ENCODE measurements around the gene PRRT1.
A peak's percentile ranks its signal among the peaks of the same experiment; 100 is the strongest.
"Not testable (repeated sequence)": the region's sequence is repeated elsewhere in the genome, so short reads cannot be mapped to it uniquely, and the experiment has no call there.

Gene PRRT1

DNA sequence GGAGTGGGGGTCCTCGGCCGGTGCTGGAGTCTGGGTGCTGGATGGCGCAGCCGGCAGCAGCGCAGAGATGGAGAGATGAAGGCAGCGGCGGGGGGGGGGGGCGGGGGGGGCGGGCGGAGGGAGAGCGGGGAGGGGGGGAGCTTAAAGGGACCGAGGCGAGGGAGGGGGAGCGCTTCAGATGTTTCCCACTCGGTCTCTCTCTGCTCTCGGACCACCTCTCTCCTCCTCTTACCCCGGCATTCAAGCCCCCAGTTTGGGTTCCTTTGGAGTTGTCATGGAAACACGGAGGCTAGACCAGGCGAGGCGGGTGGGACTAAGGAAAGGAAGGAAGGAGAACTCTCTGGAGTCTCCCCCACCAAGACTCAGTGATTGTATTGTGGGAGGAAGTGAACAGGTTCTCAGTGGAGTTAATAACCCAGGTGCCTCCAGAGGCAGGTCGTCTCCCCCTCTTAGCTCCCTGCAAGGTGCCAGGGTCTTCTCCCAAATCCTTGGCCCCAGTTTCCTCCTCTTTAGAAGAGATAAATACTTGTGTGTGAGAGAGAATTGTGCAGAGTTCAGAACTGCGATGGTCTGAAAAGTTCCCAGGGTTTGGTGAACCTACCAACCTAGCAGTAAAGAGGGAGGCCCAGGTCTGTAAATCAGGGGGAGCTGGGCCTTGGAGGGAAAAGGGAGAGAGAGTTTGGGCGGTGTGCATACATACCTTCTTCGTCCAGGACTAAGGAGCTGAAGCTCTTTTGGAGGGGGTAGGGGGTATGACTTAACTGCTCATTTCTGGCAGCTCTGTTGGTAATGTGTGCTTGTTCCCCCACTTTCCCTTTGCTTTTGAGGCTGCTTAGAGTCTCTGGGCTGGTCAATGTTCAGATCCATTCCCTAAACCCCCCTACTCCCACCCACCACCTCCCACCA is at the start of gene PRRT1:
Gene PRRT1 (minus strand): TSS at position 77 of the 906 bp plus-strand sequence. CDS start 112 bp downstream, outside the sequence.
- FAIRE-seq: no peak

DNA sequence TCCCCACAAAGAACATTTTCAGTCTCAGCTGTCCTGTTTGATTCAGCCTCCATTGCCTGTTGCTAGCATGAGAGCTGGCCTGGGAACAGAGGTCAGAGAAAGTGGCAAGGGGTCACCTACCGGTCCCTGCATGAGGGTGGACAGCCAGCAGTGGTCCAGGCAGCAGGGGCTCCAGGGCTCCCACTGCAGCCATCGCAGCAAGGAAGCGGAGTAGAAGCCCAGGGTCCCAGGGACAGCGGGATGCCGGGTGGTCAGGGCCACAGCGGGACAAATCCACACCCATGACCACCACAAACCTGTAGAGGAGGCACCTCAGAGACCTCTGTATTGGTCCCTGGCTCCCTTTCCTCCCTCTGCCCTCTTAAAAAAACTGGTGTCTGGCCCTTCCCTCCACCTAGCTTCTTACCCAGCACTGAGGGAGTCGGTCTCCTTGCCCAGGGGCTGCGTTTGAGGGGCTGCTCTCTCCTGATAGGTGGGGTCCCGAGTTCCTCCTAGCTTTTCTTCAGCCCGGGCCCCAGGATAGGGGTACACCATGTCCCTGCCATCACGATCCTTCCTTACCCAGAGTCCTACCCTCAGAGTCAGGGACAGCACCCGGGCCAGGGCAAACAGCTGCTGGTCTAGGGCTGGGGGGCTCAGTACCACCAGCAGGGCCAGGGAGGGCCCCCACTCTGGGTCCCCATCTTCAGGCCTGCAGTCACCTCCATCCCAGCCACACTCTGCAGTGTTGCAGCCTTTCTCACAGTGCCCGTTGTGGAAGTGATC is 49.2 kb upstream of the PRRT1 start:
- no peak for FAIRE-seq

DNA sequence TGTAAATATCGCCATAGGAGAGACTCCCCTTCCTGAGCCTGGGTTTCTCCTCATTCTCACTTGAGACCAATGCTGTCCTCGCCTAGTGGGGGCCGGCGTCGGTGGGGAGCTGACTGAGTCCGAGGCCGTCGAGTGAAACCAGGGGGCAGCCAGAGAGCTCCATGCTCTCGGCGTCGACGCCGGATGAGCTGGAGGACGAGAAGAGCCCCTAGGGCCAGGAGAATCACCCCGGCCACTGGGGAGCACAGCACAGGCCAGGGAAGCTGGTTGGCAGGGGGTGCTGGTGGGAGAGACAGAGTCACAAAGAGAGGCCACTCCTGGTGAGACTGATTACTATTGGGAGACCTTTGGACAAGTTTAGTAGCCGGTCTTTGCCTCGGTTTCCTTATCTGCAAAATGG is 47.1 kb upstream of the PRRT1 start:
- FAIRE-seq: no peak

DNA sequence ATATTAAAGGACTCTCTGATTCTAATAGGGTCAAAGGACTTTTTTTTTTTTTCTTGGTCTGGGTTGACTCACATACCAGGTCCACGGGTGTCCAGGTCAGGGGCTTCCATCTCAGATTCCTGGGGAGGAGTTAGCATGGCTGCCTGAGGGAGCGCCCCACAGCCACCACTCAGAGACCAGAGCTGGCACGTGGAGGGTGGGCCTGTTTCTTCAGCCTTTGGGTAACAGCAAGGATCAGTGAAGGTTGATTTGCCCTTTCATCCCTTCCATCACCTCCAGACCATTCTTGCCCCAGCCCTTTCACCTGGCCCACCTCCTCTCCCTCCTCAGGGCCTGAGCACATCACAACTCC is 46.6 kb upstream of the PRRT1 start:
- no peak for FAIRE-seq

DNA sequence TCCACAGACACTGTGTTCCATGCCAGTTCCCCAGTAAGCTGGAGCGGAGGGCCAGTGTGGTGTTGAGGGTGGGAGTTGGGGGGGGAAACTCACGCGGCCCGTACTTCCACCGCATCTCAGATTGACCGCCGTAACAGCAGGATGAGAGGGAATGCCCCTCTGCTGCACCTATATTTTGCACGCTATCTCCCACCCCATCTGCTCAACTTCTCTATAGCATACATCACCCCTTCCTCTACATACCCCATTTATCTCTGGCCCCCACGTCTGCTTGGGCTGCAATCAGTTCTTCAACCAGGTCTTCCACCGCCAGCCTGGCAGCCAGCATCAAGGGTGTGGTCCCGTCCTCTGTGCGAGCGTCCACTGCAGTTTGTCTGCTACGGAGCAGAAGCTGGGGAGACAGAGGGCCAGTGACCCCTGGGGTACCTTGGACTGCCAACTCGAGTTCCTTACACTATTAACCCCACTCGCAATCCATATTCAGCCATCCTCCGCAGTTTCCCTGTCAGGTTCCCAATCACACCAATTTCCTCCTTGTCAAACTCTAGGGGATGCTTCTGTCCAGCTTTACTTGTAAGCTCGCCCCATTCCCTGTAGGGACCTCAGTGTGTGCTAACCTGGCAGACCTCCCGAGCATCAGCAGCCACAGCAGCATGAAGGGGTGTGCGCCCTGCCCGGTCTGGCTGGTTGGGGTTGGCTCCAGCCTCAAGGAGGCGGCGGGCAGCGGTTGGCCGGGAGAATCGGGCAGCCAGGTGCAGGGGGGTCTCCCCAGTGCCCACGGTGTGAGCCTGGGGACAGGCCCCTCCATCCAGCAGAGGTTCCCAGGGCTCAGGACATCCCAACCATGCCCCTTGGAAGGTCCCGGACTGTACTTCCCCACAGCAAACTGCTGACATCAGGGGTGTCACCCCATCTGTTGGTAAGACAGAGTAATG is 45.2 kb upstream of the PRRT1 start:
- no peak for FAIRE-seq

DNA sequence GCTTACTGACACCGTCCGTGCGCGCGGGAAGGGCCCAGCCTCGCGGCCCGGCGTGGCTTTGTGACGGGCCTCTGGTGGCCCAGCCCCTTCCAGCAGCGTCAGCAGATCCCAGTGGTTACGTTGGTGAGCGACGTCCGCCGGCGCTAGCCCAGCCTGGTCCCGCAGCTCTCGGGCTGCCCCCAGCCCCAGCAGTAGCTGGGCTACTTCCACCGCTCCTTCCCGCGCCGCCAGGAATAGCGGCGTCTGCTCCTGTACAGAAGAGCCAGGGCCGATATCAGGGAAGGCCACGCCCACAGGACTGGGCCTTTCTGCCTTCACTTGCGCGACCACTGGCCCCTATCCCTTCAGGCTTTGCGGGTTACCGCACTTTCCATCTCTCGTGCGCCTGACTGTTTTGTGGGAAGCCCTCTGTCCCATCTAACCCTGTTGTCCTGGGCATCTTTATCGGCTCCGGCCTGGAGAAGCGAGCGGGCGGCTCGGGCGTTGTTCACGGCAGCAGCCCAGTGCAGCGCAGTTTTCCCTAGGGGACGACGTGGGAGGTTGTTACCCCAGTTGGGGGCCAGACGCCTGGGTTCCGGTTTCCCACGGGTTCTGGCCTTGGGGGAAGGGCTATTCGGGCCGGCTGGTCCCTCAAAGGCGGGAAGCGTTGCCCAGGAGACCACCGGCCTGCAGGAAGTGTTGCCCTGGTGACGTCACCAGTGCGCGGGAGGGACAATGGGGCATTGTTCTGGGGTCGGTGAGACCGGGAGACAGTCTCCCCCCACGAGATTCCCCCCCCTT is 44.4 kb upstream of the PRRT1 start:
- FAIRE-seq: no peak

DNA sequence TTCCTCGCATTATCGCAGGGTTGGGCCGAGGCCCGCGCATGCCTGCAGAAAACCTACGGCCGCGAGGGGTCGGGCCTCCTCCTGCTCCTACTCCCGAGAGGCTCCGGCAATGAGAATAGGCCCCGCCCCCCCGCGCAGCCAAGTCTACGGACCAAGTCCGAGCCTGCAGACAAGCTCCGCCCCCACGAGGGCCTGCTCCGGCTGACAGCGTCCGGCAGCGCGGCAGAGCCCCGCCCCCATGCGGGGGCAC is 43.8 kb upstream of the PRRT1 start:
- FAIRE-seq: peak; percentile 93

DNA sequence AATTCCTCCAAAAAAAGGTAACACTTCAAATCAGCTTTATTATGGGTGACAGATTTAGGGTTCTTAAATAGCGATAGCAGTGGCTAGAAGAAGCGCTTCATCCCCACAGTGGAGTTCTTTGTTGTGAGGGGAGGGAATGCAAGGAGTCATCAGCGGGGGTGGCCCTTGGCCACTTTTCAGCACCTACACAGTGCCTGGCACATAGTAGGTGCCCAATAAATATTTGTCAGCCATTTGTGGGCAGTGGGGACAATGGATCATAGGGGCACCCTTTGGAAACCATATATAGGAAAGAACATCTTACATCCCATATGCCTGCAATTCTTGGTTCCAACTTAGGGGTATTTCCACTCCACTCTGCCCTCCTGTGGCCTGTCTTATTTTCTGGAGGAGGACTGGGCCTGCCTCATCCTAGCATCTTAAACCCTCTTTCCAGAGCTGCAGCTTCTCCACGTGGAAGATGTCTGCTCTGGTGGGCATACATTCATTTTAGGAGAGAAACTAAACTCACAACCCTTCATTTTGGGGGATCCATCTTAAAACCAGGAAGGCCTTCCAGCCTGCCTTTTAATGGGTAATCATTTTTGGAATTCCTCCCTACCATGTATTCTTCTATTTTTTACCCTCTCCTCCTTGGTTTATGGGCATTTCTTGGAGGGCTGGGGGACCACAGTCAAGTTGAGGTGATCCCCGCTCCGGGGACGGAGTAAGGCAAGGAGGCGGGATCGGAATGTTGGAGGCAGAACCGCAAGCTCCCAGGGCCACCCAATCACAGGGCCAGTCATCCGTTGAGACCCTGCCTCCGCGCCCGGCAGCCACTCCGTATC is 43.3 kb upstream of the PRRT1 start:
- FAIRE-seq: no peak

DNA sequence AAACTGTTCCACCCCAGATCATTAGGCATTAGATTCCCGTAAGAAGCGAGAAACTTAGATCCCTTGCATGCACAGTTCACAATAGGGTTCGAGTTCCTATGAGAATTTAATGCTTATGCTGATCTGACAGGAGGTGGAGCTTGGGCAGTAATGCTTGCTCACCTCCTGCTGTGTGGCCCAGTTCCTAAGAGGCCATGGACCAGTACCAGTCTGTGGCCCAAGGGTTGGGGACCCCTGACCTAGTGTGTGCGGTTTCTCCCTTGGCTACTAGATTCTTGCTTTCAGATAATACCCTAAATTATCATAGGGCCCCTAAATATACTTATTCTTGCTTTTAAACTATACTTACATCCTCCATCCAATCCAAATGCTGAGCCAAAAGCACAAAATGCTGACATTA is 42.6 kb upstream of the PRRT1 start:
- no peak for FAIRE-seq

DNA sequence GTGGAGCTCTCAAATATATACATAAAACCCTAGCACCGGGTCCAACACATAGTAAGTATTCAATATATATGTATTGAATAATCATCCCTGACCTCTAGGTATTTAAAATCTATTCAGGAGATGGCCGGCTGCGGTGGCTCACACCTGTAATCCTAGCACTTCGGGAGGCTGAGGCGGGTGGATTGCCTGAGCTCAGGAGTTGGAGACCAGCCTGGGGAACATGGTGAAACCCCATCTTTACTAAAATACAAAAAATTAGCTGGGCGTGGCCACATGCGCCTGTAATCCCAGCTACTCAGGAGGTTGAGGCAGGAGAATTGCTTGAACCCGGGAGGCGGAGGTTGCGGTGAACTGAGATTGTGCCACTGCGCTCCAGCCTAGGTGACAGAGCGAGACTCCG is 41.4 kb upstream of the PRRT1 start:
- FAIRE-seq: not testable (repeated sequence)

DNA sequence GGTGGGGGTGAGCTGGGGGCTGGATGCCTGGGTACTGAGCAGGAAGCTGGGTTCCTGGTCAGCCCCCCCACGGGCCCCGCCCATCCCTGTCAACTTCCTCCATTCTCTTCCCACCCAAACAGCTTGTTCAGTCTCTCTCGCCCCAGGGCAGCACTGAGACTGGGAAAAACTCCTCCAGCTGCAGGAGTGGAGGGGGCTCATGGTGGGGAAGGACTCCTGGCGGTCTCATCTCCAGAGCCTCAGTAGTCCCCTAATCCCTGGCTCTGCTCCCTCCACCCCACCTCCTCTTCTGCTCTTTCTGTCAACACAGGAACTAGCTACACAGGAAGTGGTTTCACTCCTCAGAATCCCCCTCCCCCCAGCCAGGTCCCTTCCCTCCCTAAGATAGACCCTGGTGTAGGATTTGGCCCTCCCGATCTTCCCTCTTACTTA is 40.9 kb upstream of the PRRT1 start, which contains the start of gene GPSM3:
Gene GPSM3 (minus strand): TSS at position 36 of the 432 bp plus-strand sequence. CDS start 130 bp downstream, outside the sequence.
- no peak for FAIRE-seq

DNA sequence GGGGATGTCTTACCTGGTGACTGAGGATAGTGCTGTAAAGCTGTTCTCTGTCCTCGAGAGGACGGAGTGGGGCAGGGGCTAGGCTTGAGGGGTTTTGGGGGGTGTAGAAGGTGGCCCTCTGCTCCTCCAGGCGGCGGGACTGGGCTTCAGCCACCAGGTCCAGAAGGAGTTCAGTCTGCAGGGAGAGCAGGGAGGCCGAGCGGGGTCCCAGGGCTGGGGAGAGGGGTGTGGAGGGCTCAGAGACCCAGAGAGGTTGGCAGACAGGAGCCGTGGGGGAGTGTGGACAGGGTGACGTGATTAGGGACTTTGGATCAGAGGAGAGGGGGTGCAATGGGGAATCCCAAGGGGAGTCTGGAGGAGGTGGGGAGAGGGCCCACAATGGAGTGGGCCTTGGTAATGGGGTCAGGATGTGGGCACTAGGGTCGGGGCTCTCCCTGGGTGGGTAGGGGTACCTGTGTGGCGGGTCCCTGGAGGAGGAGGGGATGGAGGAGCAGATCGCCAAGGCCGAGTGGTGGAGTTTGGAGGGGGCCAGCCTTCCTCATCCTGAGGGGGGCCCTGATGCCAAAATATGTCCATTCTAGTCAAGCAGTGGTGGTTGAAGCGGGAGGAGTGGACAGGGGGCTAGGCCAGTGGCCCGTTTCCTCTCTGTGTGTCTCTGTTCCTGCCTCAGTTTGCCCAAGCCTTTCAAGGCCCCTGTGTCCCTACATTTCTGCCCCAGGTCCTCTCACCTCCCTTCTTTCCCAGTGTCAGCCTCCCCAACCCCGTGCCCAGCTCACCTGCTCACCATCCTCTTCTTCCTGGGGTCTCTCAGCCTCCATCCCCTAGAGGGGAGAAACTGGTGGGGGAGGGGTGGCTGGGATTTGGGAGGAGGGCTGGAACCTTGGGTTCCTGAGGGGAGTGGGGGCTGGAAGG is 40.2 kb upstream of the PRRT1 start:
- no peak for FAIRE-seq

DNA sequence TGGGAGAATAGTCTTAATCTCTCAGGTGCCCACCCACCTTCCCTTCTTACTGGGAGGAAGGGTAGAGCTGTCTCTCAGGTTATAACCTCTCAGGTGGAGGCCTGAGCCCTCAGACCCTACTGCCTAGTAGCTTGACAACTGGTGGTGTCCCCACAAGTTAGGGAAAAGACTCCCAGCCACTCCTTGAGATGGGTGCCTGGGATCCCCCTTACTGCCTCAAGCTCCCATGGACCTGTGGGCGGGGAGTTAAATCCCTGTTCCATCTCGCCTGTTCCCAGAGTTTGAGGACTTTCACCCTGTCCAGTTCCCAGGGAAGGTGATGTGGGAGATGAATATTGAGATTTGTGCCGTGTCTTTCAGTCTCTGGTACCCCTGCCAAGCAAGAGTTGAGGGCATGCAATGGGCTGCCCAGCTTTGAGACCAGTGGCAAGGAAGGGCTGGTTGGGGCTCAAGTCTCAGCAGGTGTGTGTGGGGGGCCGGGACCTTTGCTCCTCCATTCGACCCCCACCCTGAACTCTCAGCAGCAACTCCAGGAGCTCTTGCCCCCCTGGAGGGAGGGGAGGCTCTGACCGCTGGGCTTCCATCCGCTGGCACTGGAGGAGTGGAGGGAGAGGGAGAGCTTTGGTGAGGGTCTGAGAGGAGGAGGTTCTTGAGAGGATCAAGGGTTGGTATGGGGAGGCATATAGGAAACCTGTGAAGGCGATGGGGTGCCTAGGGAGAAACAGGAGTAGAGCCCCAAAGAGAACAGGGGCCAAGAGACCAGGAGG is 39.4 kb upstream of the PRRT1 start:
- FAIRE-seq: no peak

DNA sequence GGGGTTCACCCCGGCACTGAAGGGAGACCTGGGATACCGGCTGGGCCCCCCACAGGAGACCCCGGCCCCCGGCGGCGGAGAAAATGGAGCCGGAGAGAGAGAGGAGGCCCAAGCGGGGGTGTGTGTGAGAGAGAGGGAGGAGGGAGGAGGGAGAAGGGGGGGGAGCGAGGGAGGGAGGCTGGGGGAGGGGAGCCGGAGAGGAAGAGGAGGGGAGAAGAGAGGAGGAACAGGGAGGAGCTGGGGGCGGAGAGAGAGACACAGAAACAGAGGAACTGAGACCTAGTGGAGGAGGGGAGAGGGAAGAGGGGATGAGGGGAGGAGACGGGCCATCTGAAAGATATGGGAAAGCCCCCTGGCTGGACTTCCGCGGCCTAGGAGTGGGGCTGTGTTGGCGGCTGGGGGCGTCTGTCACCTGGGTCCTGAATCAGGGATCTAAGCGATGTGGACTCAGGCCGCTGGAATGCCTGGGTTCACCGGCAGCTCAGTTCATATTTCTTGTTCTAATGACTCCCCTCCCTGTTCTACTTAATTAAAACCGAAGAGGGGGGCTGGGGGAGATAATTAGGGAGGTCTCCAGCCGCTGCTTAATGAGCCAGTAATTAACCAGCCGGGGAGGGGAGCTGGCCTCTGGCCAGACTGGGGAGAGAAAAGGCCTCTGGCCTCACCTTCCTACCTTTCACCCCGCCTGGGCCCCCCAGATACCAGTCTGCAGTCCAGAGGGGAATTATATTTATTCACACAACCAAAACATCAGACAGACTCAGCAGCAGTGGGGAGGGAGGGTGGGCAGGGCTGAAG is 38.5 kb upstream of the PRRT1 start, which contains the start of gene PBX2:
Gene PBX2 (minus strand): TSS at position 149 of the 798 bp plus-strand sequence. CDS start 287 bp downstream, outside the sequence.
- FAIRE-seq: no peak

DNA sequence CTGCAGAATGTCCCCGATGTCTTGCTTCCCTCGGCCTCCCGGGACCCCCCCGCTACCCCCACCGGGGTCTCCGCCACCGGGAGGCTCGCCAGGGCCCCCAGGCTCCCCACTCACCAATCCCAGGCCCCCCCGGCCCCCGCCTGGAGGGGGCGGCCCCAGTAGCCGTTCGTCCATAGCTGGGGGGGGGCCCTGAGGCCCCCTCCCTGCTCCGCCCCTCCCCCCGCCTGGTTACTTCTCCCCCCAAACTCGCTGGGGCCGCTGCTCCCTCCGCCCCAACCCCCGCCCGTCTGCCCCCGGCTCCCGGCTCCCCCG is 38.0 kb upstream of the PRRT1 start:
- no peak for FAIRE-seq

DNA sequence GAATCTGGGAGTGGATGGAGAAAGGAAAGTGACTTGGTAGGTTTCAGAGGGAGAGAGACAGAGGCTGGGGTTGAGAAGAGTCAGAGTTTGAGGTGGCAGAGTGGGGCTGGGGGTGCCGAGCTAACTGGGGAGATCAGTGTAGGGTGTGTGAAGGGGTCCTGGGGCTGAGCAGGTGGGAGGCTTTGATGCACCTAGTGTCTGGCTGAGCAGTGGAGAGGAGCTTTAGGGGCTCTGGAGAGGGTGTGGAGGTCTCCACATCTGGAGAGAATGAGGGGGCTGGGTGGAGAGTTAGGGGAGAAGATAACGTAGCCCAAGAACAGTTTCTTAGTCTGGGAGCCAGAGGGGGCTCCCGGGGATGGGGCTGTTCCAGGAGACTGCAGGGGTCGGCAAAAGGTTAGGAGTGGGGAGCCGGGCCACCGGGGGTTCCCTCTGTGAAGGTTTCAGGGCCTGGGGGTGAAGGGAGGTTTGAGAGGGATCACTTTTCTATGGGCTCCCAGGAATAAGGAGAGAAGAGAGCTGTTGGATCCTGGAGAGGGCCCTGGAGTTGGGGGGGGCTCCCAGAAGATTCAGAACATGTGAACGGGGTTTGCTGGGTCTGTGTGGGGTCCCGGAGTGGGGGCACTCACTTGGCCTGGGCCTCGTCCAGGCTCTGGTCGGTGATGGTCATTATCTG is 37.5 kb upstream of the PRRT1 start:
- FAIRE-seq: no peak

DNA sequence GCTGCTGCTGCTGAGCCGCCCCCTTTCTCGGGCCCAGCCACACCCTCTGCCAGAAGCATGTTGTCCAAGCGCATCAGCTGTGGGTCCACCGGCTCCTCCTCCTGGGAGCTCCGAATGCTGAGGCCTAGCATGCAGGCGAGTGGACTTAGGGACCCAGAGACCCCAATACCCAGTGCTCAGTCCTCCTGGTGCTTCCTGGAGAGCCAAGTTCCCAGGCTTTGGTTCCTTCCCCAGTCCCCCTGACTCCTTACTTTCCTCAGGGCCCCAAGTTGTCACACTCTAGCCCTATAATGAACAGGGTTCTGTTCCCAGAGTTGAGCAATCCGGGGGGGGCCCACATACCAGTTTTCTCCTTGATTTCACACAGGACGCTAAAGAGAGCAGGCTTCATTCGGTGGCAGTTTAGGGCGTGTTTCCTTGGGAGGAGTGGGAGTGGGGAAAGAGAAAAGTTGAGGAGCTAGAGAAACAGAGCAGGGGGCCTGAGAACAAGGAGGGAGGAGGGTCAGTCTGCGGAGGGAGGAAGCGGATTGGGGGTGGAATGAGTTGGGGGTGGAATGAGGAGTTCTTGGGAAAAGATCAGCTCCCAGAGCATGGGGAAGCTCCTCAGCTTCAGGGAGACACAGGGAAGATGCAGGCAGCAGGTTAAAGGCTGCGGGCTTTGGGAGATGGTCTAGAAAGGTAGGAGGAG is 36.8 kb upstream of the PRRT1 start:
- FAIRE-seq: no peak
